ENCODE data around the gene CHMP4B.

GRCh38 chr20:33882481-33882880 lies 71.3 kb downstream of the CHMP4B start:
- TF ChIP-seq CTCF (IDR thresholded peaks at IDR 0.05; ENCODE audit: low read depth, low read length, poor library complexity, severe bottlenecking): no peak
- TF ChIP-seq EZH2phosphoT487 (IDR thresholded peaks at IDR 0.05; ENCODE audit: borderline replicate concordance, low read length): no peak
